ENCODE measurements around the gene DMPK.

DMPK gene

DNA sequence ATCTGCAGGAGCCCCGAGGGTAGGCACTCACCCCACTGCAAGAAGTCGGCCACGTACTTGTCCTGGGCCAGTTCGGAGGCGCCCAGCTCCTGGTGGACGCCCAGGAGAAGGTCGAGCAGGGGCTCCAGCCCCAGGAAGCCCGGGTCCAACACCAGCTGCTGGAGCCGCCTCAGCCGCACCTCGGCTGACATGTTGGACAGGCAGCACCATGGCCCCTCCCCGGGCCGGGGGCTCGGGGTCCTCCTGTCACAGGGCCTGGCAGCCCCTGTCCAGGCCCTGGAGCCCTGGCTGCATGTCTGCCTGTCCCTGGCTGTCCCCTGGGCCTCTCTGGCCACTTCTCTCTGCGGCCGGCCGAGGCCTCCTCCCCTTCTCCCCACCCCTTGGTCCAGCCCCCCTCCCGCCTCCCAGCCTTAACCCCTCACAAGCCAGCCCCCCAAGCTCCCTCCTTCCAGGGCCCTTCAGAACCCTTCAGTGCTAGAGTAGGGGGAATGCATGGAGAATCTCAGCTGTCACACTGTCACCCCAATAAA, at the start of gene DMPK:
DMPK (minus strand) TSS at position 329 of the 530 bp plus-strand sequence; CDS start at position 191, 138 bp downstream.
- DNase-seq (ENCODE audit: low read depth, low spot score) = no peak

DNA sequence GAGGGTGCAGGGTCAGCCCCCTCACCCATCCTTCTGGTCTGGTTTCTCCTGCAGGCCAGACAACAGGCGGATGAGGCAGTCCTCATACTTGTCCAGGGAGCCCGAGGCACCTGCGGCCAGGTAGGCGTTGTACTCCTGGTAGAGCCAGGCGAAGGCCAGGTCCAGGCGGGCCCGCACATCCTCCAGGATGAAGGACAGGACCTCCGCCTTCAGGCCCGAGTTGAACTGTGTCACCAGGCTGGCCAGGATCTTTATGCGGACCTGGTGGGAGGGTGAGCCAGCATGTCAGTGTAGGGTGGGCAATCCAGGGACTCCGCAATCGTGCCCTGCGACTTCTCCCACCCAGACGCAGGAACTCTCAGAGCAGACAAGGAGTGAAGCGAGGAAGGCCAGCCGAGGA, 46.7 kb upstream of the DMPK start:
- DNase-seq (ENCODE audit: low read depth, low spot score) = no peak

- DNase-seq (ENCODE audit: low read depth, low spot score) = no peak
Measured at GRCh38 chr19:45828523-45828922, 46.2 kb upstream of the DMPK start.

GRCh38 chr19:45827459-45828093, 45.3 kb upstream of the DMPK start:
- no peak for DNase-seq (ENCODE audit: low read depth, low spot score)

- no peak for DNase-seq (ENCODE audit: low read depth, low spot score)
Measured at GRCh38 chr19:45826934-45827333, 44.6 kb upstream of the DMPK start.

DNA sequence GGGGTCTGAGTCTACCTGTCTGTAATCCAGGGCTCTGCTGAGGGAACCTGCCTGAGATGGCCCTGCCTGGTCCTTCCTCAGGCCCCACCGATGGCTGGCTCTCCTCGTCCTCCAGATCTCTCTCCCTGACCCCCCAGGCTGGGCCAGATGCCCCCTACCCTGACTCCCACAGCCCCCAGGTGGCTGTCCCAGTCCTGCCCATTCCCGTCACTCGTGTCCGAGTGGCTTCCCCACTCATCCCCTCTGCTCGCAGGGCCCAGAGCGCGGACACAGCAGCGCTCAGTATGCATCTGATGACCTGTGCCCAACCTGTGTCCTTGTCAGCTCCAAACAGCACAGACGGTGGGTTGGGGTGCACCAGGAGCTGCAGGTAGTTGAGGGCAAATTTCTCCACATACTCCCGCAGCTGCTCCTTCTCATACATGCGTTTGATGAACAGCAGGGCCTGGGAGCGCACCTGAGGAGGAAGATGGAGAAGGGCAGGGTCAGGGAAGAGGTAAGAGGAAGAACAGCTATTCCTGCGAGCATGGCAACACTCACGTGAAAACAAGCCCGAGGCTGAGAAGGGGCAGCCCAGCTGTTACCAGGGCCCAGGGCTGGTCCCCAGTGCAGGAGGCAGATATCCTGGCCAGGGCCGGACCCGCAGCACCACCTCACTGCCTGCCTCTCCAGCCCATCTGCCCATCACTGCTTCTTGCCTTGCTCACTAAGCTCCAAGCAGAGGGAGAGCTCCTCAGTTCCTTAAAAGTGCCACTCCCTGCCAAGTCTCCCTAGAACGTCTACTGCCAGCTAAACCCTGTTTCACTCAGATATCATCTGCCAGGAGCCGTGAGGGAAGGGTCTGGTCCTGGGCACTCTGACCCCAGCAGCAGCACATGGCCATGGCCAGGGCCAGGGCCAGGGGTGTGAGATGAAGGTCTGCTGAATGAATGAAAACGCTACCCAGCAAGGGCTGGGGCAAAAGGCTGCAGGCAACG, 43.9 kb upstream of the DMPK start:
- DNase-seq (ENCODE audit: low read depth, low spot score) = no peak

- no peak for DNase-seq (ENCODE audit: low read depth, low spot score)
Measured at GRCh38 chr19:45825263-45825605, 42.9 kb upstream of the DMPK start.

GRCh38 chr19:45824531-45825262, 42.4 kb upstream of the DMPK start:
- DNase-seq (ENCODE audit: low read depth, low spot score) = no peak

- DNase-seq (ENCODE audit: low read depth, low spot score) = no peak
Measured at GRCh38 chr19:45824041-45824471, 41.8 kb upstream of the DMPK start.

- no peak for DNase-seq (ENCODE audit: low read depth, low spot score)
Measured at GRCh38 chr19:45823182-45823581, 40.9 kb upstream of the DMPK start.

GRCh38 chr19:45822716-45823115, 40.4 kb upstream of the DMPK start:
- DNase-seq (ENCODE audit: low read depth, low spot score) = no peak

DNA sequence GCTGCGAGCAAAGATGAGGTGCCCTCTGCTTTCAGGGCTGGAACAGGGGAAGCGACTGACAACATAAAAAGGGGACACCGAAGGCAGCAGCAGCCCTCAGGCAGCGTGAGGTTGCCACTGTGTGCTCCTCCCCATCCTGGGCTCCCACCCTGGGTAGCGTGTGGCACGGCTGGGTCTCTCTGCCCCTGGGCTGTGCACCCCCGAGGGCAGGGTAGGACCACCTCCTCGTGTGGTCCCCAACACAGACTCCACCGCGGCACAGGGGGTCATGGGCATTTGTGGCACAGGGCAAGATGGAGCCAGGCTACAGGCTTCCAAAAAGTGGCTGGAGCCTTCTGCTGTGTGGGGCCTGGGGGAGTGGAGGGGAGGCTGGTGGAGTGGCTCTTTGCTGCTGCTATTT, 39.3 kb upstream of the DMPK start:
- no peak for DNase-seq (ENCODE audit: low read depth, low spot score)

DNA sequence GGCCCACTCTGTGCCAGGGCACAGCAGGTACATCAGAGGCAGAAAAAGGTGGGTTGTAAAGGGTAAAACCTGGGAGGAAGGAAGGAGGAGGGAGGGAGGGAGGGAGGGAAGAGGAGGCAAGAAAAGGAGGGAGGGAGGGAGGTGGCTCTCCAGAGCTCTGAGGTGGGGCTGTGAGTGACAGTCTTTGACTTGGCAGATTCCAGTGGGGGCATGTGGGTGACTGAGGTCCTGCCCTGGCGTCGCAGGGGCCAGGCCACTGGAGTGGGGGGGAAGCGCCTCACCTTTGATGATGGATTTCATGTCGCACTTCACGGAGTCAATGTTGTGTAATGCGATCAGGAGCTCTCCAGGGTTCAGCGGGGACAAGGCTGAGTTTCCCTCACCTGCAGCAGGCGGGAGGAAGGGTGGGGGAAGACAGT, 38.8 kb upstream of the DMPK start:
- DNase-seq (ENCODE audit: low read depth, low spot score) = no peak

- no peak for DNase-seq (ENCODE audit: low read depth, low spot score)
Measured at GRCh38 chr19:45820413-45821102, 38.3 kb upstream of the DMPK start.

GRCh38 chr19:45819769-45820168, 37.5 kb upstream of the DMPK start:
- DNase-seq (ENCODE audit: low read depth, low spot score) = no peak

DNA sequence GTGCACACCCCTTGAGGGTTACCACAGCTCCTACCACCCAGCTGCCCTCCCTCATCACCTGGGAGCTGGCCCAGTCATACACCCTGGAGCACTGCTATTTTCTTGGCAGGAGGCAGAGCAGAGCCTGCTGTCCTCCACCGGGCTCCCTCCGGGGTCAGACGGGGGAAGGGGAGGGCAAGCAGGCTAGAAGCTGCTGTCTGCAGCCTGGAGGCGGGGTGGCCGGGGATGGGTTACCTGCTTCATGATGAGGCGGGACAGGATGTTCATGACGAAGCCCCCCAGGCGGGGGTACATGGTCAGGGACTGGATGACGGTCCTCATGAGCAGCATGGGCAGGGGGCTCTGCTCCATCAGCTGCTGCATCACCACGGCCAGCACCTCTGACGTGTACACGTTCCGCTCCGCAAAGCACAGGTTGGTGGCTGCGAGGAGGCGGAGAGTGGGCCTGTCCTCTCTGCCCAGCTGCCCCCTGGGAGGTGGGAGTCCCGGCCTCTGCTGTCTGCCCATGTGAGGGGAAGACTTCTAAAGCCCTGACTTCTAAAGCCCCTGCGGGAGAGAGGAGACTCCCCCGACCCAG, 35.5 kb upstream of the DMPK start:
- no peak for DNase-seq (ENCODE audit: low read depth, low spot score)

DNA sequence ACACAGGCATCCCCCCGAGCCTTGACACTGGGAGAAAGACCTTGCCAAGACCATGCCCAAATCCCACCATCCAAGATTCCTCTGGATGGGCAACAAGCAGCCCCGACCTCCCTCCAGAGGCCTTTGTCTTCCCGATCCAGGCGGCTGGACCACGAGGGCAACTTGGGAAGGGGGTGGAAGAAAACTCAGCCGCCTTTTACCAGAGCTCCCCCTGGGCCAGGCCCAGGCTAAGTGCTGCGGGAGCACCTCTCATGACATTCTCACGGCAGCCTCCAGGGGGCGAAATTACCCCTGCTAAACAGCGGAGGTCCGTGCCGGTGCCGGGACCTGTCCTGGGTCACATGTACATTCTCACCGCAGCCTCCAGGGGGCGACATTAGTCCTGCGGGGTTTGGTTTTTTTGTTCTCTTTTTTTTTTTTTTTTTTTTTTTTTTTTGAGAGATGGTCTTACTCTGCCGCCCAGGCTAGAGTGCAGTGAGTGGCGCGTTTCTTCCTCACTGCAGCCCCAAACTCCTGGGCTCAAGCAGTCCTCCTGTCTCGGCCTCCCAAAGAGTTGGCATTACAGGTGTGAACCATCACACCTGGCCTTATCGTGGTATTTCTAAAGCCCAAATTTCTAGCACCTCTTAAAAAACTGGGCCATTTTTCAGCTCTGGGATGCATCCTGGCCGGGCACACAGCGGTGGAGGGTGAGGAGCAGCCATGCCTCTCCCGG, 34.9 kb upstream of the DMPK start:
- DNase-seq (ENCODE audit: low read depth, low spot score) = peak; percentile 93

DNA sequence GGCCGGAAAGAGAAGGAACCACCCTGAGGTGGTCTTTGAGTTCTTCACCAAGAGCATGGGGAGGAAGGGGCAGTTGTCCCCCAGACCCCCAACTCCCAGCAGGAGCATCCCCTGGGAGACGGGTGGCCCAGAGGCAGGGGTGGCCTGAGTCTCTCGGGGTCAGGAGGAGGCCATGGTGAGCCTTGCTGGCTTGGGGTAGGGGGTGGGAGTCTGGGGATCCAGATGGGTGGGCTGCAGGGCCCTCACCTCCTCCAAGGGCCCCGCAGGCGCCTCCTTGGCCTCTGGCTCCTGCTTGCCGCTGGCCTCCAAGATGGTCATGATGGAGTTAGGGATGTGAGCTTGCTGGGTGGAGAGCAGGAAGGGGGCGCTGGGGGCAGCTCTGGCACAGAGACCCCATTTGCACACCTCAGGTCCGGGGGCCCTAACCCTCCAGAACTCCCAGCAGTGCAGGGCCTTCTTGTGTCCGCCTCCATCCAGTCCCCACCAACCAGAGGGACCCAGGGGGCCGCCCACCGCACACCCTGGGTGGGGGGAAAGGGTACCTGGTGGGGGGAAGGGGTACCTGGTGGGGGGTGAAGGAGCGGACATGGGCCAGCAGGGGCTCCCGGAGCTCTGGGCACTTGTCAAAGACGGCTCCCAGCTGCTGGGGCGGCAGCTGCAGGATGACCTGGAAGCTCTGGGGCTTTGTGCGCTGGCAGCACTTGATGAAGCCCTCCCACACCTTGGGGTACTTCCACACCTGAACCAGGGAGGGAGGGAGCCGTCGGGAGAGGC, 34.1 kb upstream of the DMPK start:
- no peak for DNase-seq (ENCODE audit: low read depth, low spot score)

DNA sequence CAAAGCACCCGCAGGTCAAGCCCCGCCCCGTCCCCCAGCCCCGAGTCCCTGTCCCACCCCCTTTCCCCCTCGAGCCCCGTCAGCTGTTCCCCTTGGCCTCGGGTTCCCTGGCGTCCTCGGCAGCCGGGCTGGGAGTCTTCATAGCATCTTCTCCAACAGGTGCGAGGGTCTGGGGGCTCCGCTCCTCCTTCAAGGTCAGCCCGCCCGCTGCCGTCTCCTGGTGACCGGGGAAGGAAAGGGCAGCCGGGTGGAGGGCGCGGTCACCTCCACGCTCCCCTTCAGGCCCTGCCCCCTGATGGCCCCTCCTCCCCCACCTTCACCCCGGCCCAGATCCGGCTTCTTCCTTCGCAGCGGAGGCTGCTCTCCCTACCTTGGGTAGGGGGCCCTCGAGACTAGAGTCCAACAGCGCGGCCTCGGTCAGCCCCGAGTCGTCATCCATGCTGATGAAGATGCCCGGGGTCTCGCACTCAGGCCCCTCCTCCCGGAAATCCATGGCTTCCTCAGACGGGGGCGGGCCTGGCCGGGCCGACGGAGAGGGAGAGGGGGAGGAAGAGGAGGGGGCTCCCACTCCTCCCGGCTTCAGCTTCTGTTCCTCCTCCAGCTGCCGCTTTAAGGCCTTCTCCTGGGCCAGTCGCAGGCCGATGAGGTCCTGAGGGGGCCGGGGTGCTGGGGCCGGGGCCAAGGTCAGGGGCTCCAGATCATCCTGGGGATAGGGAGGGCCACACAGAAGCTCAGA, 33.4 kb upstream of the DMPK start:
- no peak for DNase-seq (ENCODE audit: low read depth, low spot score)
